GM12878 (cell line): ENCODE measurements around the gene YRDC.

ENCODE experiments used
- BMI1 ChIP-seq: fragments of 450-650 bp; IDR thresholded peaks from 2 replicates; pipeline ENCODE4 v1.6.1; 2016; ENCODE audit warnings: mild to moderate bottlenecking, moderate library complexity, borderline replicate concordance
- CHD2 ChIP-seq: IDR thresholded peaks from 2 replicates; pipeline ENCODE4 v1.6.1; 2011; ENCODE audit warnings: low read depth, low read length, improper control_type of control experiment, borderline replicate concordance
- FOXM1 ChIP-seq: IDR thresholded peaks from 2 replicates; pipeline ENCODE4 v1.6.1; 2012; ENCODE audit warnings: low read depth, mild to moderate bottlenecking, inconsistent platforms, low read length, moderate library complexity
- HDAC2 ChIP-seq: fragments of 200-600 bp; sonication (generic); IDR thresholded peaks from 2 replicates; pipeline ENCODE4 v1.6.1; 2017
- JUND ChIP-seq: IDR thresholded peaks from 2 replicates; pipeline ENCODE4 v1.6.1; 2012; ENCODE audit warnings: low read depth, mild to moderate bottlenecking, low read length, improper control_type of control experiment, moderate library complexity
- NRF1 ChIP-seq: conservative IDR thresholded peaks from 2 replicates; pipeline ENCODE4 v1.6.1; 2011; ENCODE audit warnings: mild to moderate bottlenecking, low read depth, low read length, improper control_type of control experiment
- POLR2A ChIP-seq: IDR thresholded peaks from 2 replicates; pipeline ENCODE4 v1.6.1; 2011; ENCODE audit warnings: low read depth, mild to moderate bottlenecking, low read length
- STAT3 ChIP-seq: IDR thresholded peaks from 2 replicates; pipeline ENCODE4 v1.6.1; 2011; ENCODE audit warnings: low read depth, low read length, improper control_type of control experiment
- SUZ12 ChIP-seq: fragments of 200-600 bp; sonication (generic); IDR thresholded peaks from one replicate; pipeline ENCODE4 v1.6.1; 2018; ENCODE audit warnings: antibody characterized with exemption, mild to moderate bottlenecking; ENCODE audit not compliant: unreplicated experiment
- TF ChIP-seq, protein P1 (sequence below), 3 experiments: IDR thresholded peaks in 2 of 3; conservative IDR thresholded peaks in 1 of 3; 2 replicates each; pipeline ENCODE4 v1.5.1; 2011; ENCODE audit warnings: low read depth in 3 of 3, low read length in 3 of 3, mild to moderate bottlenecking in 3 of 3, control low read depth in 2 of 3, moderate library complexity in 2 of 3, inconsistent platforms in 1 of 3, mixed read lengths in 1 of 3; ENCODE audit not compliant: control insufficient read depth in 2 of 3, insufficient read depth in 1 of 3; ENCODE audit errors: extremely low read depth in 1 of 3

DNA sequence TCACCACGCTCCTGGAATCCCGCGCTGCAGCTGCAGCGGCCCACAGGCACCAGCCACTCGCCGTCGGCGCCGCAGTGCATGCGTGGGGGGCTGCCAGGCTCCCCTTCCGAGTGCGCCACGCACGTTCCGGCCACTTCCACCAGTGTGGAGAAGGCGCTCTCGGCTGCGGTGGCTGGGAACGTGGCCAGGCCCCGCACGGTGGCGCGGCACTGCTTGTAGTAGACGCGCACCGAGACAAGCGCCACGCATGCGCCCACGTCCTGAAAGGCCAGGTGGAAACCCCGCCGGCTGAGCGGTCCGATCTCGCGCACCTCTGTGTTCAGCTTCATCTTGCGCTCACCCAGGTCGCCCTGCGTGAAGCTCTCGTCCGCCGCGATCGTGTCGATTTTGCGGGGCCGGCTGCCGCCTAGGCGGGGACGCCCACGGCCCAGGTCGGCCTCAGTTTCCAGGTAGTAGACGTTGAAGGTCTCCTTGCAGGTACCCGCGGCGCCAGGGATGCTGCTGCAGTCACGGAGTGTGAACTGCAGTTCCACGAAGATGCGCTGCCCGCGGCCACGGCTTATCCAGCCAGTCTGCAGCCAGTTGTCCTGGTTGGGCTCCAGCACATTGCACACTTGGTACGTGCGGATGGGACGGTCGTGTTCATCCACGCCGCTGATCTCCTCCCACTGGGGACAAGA is 46.5 kb downstream of the YRDC start:
- TF ChIP-seq, protein P1, sequence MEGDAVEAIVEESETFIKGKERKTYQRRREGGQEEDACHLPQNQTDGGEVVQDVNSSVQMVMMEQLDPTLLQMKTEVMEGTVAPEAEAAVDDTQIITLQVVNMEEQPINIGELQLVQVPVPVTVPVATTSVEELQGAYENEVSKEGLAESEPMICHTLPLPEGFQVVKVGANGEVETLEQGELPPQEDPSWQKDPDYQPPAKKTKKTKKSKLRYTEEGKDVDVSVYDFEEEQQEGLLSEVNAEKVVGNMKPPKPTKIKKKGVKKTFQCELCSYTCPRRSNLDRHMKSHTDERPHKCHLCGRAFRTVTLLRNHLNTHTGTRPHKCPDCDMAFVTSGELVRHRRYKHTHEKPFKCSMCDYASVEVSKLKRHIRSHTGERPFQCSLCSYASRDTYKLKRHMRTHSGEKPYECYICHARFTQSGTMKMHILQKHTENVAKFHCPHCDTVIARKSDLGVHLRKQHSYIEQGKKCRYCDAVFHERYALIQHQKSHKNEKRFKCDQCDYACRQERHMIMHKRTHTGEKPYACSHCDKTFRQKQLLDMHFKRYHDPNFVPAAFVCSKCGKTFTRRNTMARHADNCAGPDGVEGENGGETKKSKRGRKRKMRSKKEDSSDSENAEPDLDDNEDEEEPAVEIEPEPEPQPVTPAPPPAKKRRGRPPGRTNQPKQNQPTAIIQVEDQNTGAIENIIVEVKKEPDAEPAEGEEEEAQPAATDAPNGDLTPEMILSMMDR (IDR thresholded peaks at IDR 0.05 in 2 of 3, conservative IDR thresholded peaks at IDR 0.05 in 1 of 3; ENCODE audit: control insufficient read depth in 2 of 3, extremely low read depth in 1 of 3, insufficient read depth in 1 of 3, low read depth in 3 of 3, low read length in 3 of 3): no peak
- TF ChIP-seq BMI1 (no peak), HDAC2 (no peak), POLR2A (no peak), FOXM1 (no peak), STAT3 (no peak), JUND (no peak), CHD2 (no peak), NRF1 (no peak), SUZ12 (no peak)
